ENCODE measurements around the gene MBLAC2.

DNA sequence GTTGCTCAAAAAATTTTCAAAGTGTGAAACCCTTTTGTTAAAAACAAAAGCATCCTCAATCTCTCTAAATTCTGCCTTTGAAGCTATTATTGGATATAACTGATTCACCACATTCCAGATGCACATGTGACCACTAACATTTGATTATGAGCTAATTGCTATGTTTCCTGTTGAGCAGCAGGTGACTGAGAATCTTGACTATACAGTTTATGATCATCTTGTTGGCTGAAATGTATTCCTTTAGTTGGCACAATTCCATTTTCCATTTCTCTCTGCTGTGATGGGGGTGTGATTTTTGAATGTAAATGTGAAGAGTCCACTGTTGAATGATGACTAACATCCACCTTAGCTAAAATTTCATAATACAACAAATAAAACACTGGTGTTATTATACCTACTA lies 44.1 kb upstream of the MBLAC2 start:
- TF ChIP-seq, protein P1, sequence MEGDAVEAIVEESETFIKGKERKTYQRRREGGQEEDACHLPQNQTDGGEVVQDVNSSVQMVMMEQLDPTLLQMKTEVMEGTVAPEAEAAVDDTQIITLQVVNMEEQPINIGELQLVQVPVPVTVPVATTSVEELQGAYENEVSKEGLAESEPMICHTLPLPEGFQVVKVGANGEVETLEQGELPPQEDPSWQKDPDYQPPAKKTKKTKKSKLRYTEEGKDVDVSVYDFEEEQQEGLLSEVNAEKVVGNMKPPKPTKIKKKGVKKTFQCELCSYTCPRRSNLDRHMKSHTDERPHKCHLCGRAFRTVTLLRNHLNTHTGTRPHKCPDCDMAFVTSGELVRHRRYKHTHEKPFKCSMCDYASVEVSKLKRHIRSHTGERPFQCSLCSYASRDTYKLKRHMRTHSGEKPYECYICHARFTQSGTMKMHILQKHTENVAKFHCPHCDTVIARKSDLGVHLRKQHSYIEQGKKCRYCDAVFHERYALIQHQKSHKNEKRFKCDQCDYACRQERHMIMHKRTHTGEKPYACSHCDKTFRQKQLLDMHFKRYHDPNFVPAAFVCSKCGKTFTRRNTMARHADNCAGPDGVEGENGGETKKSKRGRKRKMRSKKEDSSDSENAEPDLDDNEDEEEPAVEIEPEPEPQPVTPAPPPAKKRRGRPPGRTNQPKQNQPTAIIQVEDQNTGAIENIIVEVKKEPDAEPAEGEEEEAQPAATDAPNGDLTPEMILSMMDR (IDR thresholded peaks at IDR 0.05) = no peak
- TF ChIP-seq POLR2AphosphoS5 (IDR thresholded peaks at IDR 0.05) = no peak
- TF ChIP-seq POLR2A (IDR thresholded peaks at IDR 0.05) = no peak
- no peak for TF ChIP-seq EP300 (IDR thresholded peaks at IDR 0.05)

Measured in stomach (tissue), 4 donors.